ENCODE measurements around the gene TPSD1.
"Not testable (repeated sequence)": the region's sequence is repeated elsewhere in the genome, so short reads cannot be mapped to it uniquely, and the experiment has no call there.

Gene TPSD1

GRCh38 chr16:1283996-1284616 is 28.2 kb downstream of the TPSD1 start:
- no peak for DNase-seq

GRCh38 chr16:1285669-1286512 is 30.0 kb downstream of the TPSD1 start:
- no peak for DNase-seq

GRCh38 chr16:1286513-1287094 is 30.7 kb downstream of the TPSD1 start:
- DNase-seq, result no peak

GRCh38 chr16:1287982-1288670 is 32.3 kb downstream of the TPSD1 start:
- DNase-seq, result no peak

GRCh38 chr16:1288813-1289476 is 33.1 kb downstream of the TPSD1 start:
- no peak for DNase-seq

- DNase-seq, result no peak
These were observed 33.6 kb downstream of the TPSD1 start for GRCh38 chr16:1289477-1289866.

- no peak for DNase-seq
These were observed 34.2 kb downstream of the TPSD1 start for GRCh38 chr16:1290063-1290501.

- DNase-seq, result no peak
These were observed 35.1 kb downstream of the TPSD1 start for GRCh38 chr16:1290860-1291575.

- DNase-seq, result no peak
These were observed 35.7 kb downstream of the TPSD1 start for GRCh38 chr16:1291576-1291974.

GRCh38 chr16:1292208-1292607 is 36.3 kb downstream of the TPSD1 start:
- not testable (repeated sequence) for DNase-seq

GRCh38 chr16:1292808-1293207 is 36.9 kb downstream of the TPSD1 start:
- DNase-seq, result not testable (repeated sequence)

GRCh38 chr16:1293921-1294656 is 38.2 kb downstream of the TPSD1 start:
- DNase-seq, result no peak

- DNase-seq, result no peak
These were observed 39.6 kb downstream of the TPSD1 start for GRCh38 chr16:1295465-1295864.

- DNase-seq, result not testable (repeated sequence)
These were observed 40.8 kb downstream of the TPSD1 start for GRCh38 chr16:1296688-1297017.

- peak in 1 of 2 donors; percentile 31 for DNase-seq
These were observed 41.3 kb downstream of the TPSD1 start for GRCh38 chr16:1297018-1297696.

GRCh38 chr16:1298406-1298805 is 42.5 kb downstream of the TPSD1 start:
- no peak for DNase-seq

- no peak for DNase-seq
These were observed 43.4 kb downstream of the TPSD1 start for GRCh38 chr16:1299012-1299867.

GRCh38 chr16:1299868-1300203 is 44.0 kb downstream of the TPSD1 start:
- no peak for DNase-seq

GRCh38 chr16:1300664-1301476 is 45.0 kb downstream of the TPSD1 start:
- peak; percentile 41 to 79 for DNase-seq
